Activated CD8-positive, alpha-beta memory T cell treated with anti-CD3 and anti-CD28 coated beads for 1 hour (primary cell): ENCODE results near the gene DPP6.
"Not testable (repeated sequence)": the region's sequence is repeated elsewhere in the genome, so short reads cannot be mapped to it uniquely, and the experiment has no call there.

Experiments used
- DNase-seq, 2 donors: peaks; one replicate each; pipeline ENCODE4 v3.0.0-alpha.2; 2020; ENCODE audit warnings: low read depth in 1 of 2; ENCODE audit errors: extremely low read depth in 1 of 2

DPP6 gene

GRCh38 chr7:154051643-154052529, at the start of gene DPP6:
Gene DPP6 (plus strand): TSS chr7:154052398.
- not testable (repeated sequence) for DNase-seq

DNA sequence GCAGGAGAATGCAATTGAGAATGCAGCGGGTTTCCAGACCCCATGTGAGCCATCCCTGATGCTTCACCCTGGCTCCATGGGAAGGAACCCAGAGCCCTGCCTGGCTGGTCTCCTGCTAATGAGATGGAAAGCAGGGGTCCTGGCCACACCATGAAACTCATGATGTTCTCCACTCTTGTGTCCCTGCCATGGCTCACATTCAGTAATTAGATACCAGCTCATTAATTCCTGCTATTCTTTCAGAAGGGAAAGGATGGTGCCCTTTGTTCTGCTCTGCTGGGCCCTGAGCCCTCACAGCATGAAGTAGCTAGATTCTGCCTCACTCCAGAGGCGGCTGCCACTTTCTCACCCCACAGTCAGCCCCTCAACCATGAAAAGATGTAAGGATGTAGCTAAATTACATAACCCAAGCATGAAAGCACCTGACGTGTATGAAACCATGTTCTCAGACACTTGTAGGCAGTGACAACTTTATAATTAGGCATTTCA, 42.7 kb upstream of the DPP6 start:
- DNase-seq = not testable (repeated sequence)

- not testable (repeated sequence) for DNase-seq
These were observed 41.3 kb upstream of the DPP6 start for GRCh38 chr7:154010726-154011568.

- not testable (repeated sequence) for DNase-seq
These were observed 39.4 kb upstream of the DPP6 start for GRCh38 chr7:154012800-154013199.

GRCh38 chr7:154015636-154016035, 36.6 kb upstream of the DPP6 start:
- DNase-seq = not testable (repeated sequence)

DNA sequence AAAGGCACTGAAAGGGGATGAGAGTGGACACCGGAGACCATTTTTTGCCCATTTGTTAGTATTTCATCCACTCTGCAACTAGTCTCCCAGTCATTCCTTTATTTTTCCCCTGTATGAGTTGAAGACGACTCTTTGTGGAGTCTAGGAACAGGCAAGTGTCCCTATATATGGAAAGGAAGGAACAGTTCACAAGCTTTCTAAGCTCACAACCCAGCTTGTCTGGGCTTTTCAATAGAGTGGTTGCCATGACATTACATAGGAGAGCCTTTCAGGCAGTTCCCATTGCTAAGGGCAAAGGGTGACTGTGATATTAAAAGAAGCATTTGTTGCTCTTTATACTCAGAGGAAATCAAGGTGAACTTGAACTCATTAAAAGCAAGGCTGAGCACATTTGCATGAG, 33.8 kb upstream of the DPP6 start:
- not testable (repeated sequence) for DNase-seq

DNA sequence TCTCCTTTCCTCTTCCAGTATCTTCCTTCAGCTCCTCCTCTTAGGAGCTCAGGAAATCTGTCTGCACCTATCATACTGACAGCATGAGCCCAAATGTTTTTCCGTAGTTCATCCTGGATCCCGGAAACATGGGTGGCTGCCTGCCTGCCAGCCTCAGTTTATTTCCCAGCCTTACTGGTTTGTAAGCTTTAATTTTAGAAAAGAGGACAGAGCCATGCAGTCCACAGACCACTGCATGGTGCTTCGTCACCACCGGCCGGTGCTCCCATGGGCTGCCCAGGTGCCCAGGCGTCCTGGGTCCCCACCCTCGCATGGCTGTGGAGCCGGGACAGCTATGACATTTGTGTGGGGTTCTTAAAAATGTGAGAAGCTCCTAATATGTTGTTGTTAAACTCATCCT, 24.4 kb upstream of the DPP6 start:
- DNase-seq = not testable (repeated sequence)

GRCh38 chr7:154030476-154031080, 21.6 kb upstream of the DPP6 start:
- not testable (repeated sequence) for DNase-seq

- not testable (repeated sequence) for DNase-seq
These were observed 12.6 kb upstream of the DPP6 start for GRCh38 chr7:154039466-154040165.

- DNase-seq = not testable (repeated sequence)
These were observed 1.8 kb upstream of the DPP6 start for GRCh38 chr7:154050394-154050793.

DNA sequence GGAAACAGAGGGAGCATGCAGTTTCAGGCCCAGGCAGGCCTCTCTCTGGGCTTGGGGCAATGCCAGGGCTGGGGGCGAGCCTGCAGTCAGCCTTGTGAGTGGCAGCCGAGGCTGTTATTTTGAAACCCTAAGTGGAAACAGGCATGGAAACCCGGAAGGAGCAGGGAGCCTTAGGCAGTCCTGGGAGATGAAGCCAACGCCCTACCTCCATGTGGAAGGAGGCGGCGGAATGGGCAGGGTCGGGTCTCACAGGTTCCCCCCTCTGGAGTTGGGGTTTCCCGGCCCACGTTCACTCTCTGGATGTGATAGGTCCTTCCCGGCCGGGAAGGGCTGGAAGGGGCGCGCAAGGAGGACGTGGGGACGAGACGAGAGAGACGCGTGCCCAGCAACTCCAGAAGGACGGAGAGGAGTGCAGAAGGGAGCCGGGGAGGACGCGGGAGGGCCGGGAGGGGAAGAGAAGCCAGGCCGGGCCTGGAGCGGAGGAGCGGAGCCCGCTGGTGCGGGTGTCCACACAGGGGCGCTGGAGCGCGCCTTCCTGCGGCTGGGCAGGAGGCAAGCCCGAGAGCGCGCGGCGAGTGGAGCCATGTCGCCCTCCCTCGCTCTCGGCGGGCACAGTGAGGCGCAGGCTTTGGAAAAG, 1.1 kb upstream of the DPP6 start:
- DNase-seq = not testable (repeated sequence)

GRCh38 chr7:154052530-154053252, 493 bp downstream of the DPP6 start:
- not testable (repeated sequence) for DNase-seq

- DNase-seq = not testable (repeated sequence)
These were observed 1.5 kb downstream of the DPP6 start for GRCh38 chr7:154053466-154054312.

DNA sequence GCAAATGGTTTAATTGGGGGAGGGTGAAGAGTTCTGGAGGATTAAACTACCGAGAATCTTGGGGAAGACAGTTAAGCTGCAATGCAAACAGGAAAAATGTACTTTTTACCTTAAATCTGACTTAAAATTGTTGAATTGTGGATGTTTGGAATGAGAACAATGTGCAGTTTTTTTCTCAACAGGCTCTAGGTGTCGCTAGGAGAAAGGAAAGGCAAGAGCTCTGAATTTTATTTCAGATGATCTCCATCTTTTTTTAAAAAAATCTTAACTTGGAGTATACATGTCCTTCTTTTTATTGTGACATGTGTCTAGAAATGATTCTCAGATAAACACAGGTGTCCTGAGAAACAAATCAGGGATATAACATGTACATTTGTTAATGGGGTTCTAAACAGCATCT, 2.5 kb downstream of the DPP6 start:
- DNase-seq = not testable (repeated sequence)

GRCh38 chr7:154055491-154056106, 3.4 kb downstream of the DPP6 start:
- not testable (repeated sequence) for DNase-seq

DNA sequence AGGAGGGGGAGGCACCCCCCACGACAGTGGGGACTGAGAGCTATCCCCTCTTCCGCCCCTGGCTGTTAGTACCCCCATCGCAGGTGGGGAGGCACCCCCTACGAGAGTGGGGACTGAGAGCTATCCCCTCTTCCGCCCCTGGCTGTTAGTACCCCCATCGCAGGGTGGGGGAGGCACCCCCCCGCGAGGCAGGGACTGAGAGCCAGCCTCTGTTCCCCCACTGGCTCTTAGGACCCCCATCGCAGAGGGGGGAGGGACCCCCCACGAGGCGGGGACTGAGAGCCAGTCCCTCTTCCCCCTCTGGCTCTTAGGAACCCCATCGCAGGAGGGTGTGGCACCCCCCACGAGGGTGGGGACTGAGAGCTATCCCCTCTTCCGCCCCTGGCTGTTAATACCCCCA, 6.6 kb downstream of the DPP6 start:
- not testable (repeated sequence) for DNase-seq

GRCh38 chr7:154060551-154060950, 8.4 kb downstream of the DPP6 start:
- not testable (repeated sequence) for DNase-seq

DNA sequence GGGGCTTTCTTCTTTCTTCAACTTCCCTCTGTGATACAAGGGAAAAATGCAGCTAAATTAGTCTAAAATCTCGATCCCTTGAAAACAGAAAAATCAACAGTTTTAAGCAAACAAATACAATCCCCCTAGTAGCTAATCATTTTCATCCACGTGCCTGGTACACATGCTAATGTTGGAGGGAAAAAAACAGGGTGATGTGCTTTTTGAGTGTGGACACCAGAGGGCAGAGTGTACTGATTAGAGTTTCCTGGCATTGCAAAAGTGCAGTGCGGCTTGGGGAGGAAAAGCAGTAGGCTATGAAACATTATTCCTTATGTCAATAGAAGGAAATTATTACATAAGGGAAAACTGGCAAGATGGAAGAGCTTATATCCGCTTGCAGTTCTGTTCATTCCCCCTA, 19.6 kb downstream of the DPP6 start:
- not testable (repeated sequence) for DNase-seq
